Measurements from ENCODE around the gene RIMS1.

The RIMS1 gene

DNA sequence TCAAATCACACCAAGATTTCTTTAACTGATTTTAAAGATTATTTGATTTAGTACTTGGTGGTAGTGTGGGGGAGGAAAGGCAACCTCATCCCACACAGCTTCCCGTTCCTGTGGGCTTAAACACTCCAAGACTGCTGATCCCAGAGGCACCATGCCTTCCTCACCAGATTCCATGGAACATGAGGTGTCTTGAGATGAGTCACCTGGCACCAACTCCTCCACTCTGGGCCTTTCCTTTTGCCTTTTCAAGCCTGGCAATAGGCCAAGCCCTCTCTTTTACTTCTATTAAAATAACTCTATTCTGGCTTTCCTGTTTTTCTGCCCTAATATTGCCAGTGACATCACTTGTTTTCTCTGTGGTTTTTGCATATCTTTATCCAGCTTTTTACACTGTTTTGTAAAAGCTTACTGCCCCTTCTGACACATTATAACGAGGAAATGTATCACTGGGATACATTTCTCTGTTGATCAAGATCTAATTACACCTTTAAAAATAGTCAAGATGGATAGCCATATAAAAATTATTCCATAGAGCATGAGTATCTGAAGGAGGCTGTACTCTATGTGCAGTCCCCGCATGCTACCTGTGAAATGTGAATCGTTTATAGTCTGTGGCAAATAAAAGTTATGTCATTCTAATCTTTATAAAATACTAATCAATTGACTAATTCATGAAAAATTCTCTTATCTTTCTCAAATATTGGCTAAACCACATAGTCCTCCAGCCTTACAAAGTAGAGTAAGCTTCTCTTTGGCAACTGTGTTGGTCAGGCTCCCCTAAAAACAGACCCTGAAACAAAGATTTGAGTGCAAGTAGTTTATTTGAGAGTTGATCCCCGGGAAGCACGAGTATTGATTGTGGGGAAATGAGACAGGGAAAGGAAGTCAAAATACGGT is 477.7 kb downstream of the RIMS1 start:
- ATAC-seq: no peak

DNA sequence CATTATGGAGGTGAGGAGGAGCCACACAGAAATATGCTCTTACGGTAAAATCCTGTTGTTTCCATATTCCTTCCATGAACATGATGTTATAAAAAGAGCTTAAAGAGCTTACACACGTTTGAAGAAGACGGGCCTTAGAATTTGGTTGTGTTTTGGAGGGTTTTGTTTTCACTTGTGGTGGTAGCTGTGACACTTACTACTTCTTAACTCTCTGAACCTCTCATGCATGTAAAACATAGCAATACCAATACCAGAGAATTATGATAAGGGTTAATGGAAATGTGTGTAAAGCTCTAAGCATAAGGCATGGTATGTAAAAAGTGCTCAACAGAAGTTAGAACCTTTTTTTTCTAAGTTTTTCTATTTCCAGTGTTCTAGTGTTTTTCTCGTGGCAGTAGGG is 479.4 kb downstream of the RIMS1 start:
- no peak for ATAC-seq

DNA sequence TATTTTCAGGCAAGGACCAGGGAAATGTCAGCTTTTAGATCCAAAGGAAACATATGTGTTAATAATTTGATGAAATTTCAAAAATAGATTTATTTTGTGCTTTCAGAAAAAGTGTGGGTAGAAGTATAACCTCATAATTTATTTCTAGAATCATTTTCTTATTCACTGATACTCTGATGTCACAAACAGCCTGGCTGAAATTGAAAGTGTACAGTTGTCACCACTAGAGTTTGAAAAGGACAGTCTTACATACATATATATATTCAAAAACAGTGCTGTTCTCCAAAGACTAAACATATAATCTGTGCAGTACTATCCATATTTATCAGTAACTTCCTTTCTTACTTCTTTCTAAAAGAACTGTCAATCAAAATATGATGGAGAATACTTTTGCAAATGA is 481.1 kb downstream of the RIMS1 start:
- no peak for ATAC-seq

DNA sequence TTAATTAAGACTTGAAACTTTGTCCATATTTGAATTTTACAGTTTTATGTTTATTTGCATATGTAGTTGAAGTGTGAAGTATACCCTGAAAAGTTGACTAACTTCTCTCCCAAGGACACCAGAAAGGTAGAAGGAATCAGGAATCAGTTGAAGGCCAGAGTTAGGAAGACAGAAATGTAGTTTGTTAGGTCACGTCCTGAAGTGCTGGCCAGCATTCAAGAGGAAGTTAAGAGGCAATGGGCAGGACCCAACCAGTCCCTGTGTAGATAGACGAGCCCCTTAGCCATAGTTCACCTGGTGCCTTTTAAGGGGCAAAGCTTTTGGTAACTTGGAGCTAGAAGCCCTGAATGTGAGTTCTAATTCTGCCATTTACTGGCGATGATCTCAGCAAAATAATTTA is 485.1 kb downstream of the RIMS1 start:
- ATAC-seq: no peak

DNA sequence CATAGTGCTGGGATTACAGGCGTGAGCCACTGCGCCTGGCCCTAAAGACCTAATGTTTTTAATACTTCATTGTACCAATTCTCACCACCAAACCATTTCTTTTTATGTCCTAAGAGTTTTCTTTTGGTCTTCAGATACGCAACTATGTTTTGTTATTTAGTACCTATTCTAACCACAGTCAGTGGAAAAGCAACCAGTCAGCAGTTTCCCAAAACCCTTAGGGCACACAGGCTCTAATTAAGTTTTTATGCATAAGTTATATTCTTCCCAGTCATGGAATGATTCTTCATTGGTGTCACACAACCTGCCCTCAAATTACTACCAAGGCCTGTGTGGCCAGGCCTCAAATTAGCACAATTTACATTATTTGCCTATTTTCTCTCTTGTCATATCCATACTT is 487.8 kb downstream of the RIMS1 start:
- ATAC-seq: no peak

DNA sequence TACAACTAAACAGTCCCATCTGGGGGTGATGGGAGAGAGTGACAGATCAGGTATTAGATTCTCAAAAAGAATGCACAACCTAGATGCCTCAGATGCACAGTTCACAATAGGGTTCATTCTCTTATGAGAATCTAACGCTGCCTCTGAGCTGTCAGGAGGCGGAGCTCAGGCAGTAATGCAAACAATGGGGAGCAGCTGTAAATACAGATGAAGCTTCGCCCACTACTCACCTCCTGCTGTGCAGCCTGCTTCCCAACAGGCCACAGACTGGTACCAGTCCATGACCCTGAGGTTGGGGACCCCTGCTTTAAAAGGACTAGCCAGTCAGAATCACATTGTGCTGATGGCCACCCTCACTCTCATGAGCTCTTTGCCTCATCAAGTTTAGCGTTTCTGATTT is 488.5 kb downstream of the RIMS1 start:
- ATAC-seq: no peak

DNA sequence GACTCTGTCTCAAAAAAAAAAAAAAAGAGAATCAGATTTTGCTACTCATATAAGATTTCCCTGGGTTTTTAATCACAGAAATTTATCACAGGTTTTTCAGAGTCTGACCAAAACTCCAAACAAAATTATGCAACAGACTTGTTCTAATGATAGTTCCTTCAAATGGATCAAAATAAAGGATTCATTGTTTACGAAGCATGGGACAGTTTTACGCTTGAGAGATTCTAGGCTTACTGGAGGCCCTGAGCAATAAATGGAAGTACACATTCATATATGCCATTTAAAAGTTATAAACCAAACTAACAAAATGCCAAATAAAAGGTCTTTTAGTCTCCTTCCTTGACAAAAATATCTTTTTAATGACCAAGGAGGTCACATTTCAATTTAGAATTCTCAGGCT is 490.4 kb downstream of the RIMS1 start:
- ATAC-seq: no peak

DNA sequence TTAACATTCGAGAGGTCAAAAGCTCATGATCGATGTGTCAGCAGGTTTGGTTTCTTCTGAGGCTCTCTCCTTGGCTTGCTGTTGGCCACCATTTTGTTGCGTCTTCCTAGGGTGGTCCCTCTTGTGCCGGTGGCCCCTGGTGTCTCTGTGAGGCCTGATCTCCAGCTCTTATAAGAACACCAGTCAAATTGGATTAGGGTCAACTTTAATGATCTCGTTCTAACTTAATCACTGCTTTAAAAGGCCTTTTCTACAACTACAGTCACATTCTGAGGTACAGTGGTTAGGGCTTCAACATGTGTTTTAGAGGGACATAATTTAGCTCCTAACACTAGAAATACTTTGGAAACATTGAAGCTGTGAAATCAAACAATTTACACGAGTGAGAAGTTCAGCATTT is 494.7 kb downstream of the RIMS1 start:
- no peak for ATAC-seq

DNA sequence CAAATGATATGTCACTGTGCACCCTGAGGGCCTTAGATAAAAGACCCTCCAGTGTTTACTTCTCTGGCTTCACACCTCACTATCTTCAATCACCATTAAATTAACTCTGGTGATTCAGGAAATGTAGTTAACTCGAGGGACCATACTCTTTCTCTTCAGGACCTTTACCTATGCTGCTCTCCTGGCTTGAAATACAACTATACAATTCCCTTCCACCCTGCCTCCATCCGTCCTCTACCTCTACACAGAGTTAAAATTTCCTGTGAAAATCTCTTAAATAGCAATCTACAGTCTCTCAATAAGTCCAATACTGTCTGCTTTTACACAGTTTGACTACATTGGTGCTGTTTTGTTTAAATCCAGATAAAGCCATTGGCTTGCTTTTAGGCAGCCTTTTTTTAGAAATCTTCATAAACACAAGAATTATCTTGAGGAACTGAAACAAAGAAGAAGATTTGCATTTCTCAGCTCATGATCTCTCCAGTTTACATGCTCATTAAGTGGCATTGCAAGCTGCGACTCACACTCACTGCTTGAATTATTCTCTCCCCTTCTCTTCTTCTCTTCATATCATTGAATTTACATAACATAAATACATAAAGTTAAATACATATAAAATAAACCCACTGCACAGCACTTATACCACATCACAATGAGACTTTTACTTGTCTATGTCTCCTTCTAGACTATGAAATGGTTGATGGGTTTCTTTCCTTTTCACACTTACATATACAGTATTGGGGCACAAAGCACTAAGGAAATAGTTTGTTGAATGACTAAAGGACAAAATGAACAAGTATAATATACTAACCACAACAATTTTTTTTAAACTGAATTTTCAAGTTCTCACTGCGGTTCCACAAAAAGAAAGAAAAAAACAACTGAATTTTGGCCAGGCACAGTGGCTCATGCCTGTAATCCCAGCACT is 496.5 kb downstream of the RIMS1 start:
- ATAC-seq: no peak

DNA sequence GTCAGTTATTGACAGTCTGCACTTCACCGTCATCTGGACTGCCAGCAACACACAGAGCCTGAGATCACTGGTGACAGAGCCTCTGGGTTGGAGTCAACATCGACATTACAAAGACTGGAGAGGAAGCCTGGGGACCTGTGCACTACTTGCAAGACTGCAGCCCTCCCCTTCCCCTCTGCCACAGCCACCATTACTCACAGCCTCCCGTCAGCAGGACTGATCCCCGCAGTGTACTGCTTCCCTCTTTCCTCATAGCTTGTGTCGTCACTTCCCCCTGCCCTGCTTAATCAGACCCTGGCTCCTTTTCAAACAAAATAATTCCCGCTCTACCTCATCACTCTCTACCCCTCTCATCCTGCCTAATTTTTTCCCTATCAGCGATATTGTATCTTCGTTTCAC is 500.0 kb downstream of the RIMS1 start:
- no peak for ATAC-seq

DNA sequence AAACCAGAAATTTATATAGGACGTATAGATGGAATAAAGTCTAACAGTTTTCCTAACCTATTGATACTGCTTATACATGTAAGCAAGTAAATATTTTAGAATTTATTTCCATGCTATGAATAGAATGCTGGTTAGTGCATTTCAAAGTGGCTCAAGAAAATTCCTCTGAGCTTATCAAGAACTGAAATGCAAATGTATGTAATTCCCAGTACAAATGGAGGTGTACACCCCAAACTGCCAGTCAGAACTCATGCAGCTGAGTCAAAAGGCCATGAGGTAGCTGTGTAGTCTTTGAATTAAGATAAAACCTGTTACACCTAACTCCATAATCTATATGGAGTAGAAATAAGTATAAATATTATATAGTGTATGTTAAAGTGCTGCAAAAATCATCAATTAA is 503.3 kb downstream of the RIMS1 start:
- no peak for ATAC-seq

DNA sequence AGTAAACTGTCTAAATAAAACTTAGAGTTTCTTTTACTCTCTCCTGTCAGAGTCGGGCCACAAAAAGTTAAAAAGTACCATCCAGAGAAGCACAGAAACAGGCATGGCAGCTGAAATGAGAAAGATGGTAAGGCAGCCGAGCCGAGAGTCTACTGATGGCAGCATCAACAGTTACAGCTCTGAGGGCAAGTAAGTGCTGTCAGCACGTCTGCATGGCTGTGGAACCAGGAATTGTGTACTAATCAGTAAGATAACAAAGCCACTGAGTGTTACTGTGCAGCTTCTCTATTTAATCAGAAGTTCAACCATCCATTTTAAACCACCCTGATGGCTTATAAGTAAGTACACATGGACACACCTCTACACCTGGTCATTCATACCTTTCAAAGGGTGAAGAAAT is 504.2 kb downstream of the RIMS1 start:
- ATAC-seq: no peak

DNA sequence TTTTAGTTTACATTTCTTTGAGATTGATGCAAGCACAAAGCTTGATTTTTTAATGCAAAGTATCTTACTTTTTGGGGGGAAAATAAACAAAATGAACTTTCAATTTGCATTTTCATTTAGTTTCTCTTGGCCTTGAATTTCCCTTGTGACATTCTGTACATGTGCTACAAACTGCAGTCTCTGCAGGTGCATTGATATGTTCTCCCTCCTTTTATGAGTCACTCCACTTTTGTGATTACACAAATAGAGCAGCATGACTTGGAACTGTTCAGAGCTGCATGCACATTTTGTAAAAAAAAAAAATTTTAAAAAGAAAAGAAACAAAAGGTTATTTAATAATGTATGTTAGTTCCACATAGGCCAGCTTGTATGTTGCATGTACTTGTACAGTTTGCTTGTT is 515.5 kb downstream of the RIMS1 start:
- ATAC-seq: no peak

DNA sequence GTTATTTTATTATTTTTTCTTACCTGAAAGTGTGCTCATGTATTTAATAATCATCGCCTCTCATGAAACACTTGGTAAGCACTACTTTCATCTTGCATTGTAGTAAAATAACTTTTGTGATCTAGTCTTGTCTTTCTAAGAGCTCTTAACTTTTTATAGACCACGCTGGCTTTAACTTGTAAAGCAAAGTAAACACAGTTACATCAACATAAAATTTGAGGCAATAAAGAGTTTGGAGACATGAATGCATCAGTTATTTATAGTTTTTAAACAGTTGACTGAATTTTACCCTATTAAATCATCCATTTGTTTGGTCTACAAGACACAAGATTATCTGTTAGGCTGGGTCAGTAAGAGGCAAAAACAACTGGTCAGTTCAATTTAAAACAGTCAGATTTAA is 517.1 kb downstream of the RIMS1 start:
- no peak for ATAC-seq

DNA sequence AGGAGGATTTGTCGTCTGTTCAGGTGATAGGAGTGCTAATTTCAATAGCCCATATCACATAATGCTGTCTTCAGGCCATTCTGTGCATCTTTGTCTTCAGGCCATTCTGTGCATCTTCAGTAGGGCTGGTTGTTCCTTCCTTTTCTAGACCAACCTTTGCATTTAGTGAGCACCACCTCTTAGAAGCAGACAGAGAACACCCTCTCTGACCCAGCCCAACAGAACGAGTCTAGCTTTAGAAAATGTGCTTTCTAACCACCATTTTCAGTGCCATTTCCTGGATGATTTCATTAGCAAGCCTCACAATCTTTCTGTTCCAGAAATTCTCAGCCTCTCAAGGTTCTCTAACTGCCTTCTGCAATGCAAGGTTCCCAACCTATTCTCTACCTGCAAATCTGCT is 520.2 kb downstream of the RIMS1 start:
- ATAC-seq: no peak

DNA sequence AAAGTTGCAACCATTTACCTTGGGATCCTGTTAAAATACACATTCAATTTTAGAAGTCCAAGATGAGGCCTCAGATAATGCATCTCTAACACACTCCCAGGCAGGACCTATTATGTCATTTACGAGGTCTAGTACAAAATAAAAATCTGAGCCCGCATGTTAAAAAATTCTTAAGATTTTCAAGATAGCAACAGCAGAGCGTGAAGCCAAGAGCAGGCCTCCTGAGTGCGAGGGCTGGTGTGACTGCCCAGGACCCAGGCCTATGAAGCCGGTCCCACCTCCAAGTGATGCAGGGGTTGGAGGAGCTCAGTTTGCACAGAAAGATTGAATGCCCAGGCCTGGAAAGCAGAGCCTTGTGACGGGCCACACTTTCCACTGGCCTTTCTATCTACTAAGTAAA is 524.4 kb downstream of the RIMS1 start:
- ATAC-seq: no peak

DNA sequence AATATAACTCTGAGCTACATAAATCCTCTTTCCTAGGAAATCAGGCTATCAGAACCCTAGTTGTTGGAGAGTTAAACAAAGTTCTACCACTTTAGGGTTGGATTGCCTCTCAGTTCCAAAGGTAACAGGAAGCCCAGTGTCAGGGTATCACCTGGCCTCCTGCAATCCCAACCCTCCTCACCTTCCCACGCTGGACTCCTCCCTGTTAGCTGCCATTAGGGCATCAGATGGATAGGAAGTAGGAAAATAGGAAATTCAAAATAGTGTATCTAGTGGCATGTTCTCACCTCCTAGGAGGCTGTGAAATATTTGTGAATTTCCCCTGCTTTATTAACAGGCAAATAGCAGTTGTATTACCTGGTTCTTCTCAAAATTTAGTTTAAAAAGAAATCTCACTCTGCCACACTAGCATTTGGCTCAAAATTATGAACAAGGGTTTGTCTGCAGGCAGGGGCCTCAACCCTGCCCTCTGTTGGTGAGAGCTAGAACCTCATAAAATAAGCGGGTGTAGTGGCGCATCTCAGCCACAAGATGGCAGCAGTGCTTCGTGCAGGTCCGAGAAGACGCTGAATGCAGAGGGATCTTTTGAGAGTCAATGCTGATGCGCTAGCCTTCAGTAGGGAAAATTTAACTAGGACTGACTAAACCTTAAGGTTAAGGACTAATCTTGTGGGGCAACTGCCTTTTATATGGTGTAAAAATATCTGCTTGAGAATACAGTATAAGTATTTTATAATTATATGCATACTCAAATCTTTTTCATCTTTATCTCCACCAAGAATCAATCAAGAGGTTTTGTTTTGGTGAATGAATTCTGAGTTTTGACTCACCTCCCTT is 525.7 kb downstream of the RIMS1 start:
- peak; percentile 69 to 76 for ATAC-seq

DNA sequence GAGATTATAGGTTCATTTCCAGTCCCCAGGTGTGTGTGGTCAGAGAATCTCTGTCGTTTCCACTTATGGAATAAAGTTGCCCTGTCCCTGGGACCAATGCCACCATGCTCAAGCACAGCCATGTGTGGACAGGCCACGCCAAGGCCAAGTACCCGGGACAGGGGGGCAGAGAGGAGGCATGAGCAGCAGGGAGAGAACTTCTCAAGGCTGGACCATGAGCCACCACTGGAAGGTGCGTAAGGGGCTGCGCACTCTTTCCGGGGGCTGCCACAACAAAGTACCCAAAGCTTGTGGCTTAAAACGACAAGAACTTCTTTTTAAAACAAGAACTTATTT is 526.3 kb downstream of the RIMS1 start:
- ATAC-seq: peak in 1 of 2 donors; percentile 2

DNA sequence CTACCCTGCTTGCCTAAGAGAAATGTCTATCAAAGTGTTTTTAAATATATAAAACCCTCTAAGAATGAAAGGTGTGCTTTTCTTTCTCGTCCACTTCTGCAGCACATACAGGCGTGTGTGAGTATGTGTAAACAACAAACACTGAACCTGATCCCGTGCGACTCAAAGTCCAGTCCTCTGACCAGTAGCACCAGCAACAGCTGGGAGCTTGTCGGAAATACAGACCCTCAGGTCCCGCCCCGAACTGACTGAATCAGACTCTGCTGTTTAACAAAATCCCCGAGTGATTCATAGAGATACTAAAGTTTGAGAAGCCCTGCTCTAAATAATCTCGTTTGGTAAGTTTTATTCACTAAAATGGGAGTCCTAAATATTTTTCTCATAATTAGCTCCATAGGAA is 527.5 kb downstream of the RIMS1 start:
- ATAC-seq: no peak

DNA sequence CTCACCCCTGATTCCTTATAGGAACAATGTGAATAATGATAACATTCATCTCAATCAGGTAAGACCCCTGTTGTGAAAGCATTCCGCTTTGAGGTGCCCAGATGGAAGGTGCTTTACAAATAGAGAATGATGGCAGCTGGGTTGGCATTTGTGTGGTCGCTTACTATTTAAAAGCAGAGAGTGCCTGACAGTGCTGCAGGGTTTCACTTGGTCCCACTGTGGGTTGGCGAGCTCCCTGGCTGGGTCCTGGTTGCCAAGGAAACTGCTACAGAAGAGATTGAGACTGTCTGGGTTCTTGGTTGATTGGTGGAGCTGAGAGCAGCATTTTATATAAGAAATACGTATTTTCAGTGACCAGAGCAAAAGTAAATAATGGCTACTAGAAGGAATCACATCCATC is 528.3 kb downstream of the RIMS1 start:
- ATAC-seq: no peak

DNA sequence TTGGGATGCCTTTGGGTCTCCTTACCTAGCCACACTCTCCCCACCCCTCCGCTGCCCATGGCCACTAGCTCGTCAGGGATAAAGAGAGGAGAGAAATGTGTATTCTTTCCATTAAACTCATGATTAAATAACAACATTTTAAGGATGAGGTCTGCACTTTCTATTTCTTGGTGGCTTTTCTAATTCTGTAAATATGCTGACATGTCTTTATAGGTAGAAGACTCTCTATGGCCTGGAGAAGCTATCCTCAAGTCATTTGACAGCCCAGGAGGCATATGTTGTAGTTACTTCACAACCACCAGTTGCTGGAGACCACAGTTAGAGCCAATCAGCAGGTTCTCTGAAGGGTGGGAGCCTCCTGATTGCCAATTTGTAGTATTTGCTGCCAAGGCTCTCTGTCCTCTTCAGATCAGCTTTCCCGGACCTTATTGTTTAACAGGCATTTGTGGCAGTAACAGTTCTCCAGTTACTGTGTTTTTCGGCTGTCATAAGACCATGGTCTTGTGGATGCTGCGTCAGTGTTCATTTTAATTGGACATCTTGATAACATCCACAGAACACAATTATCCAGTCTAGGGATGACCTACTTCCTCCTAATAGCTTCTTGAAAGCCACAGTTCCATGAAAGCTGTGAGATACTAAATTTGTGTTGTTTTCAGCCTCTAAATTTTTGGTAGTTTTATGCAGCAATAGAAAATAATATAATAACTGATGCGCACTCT is 530.6 kb downstream of the RIMS1 start:
- no peak for ATAC-seq

DNA sequence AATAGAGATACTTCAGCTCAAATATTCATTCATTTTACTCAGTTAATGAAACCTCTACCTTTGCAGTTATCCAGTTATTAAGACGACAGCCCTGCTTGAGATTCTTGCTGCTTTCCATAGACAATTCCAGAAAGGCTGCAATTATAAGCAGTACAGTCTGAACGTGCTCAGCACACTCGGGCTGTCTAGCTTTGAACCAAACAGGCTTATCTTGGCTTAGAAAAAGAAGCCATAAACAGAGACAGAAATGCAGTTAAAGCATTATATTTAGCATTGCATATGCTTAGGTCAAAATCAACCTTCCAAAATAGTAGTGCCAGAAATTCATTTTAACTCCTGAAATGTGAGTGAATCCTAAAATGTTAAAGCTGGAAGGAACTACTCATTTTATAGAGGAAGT is 531.4 kb downstream of the RIMS1 start:
- no peak for ATAC-seq
